Uterus (tissue), 2 donors: ENCODE data around the gene CORO6.

Experiments
- CTCF ChIP-seq, 4 experiments: fragments of 200-600 bp in 2 of 4; fragments of 450-650 bp in 2 of 4; sonication (generic) in 2 of 4; IDR thresholded peaks; one replicate each; pipeline ENCODE4 v1.5.1; 2016 to 2019; ENCODE audit warnings: antibody characterized with exemption in 4 of 4, mild to moderate bottlenecking in 2 of 4, moderate library complexity in 1 of 4
- POLR2A ChIP-seq, 2 donors: fragments of 450-650 bp; IDR thresholded peaks; one replicate each; pipeline ENCODE4 v1.6.1; 2016; ENCODE audit warnings: antibody characterized with exemption in 2 of 2, mild to moderate bottlenecking in 1 of 2, moderate library complexity in 1 of 2

- TF ChIP-seq CTCF (IDR thresholded peaks at IDR 0.05) (no peak), POLR2A (IDR thresholded peaks at IDR 0.05) (no peak)
These were observed 39.1 kb downstream of the CORO6 start for GRCh38 chr17:29583324-29584248.
